HG03439 (cell line): ENCODE measurements around the gene DCAF11.
"Not testable (repeated sequence)": the region's sequence is repeated elsewhere in the genome, so short reads cannot be mapped to it uniquely, and the experiment has no call there.

Experiments
- ATAC-seq: cut with Tn5 transposase; IDR thresholded peaks from one replicate; pipeline ENCODE4 v1.9.1; 2021; ENCODE audit warnings: mild to moderate bottlenecking, moderate library complexity; ENCODE audit not compliant: unreplicated experiment

The DCAF11 gene

GRCh38 chr14:24095271-24096068, 19.1 kb upstream of the DCAF11 start:
- peak; percentile 61 for ATAC-seq

- no peak for ATAC-seq
Observed at GRCh38 chr14:24096545-24097181, 17.9 kb upstream of the DCAF11 start.

- no peak for ATAC-seq
Observed at GRCh38 chr14:24098229-24098926, 16.2 kb upstream of the DCAF11 start.

- ATAC-seq = no peak
Observed at GRCh38 chr14:24098927-24099813, 15.4 kb upstream of the DCAF11 start.

GRCh38 chr14:24100197-24100981, 14.2 kb upstream of the DCAF11 start:
- no peak for ATAC-seq

GRCh38 chr14:24100982-24101494, 13.5 kb upstream of the DCAF11 start:
- no peak for ATAC-seq

GRCh38 chr14:24102357-24103048, 12.1 kb upstream of the DCAF11 start:
- ATAC-seq = no peak

GRCh38 chr14:24103451-24103850, 11.1 kb upstream of the DCAF11 start:
- ATAC-seq = no peak

- ATAC-seq = not testable (repeated sequence)
Observed at GRCh38 chr14:24105609-24106239, 8.9 kb upstream of the DCAF11 start.

GRCh38 chr14:24106672-24107271, 7.8 kb upstream of the DCAF11 start:
- ATAC-seq = no peak

- no peak for ATAC-seq
Observed at GRCh38 chr14:24108336-24108874, 6.2 kb upstream of the DCAF11 start.

- no peak for ATAC-seq
Observed at GRCh38 chr14:24110060-24110459, 4.5 kb upstream of the DCAF11 start.

GRCh38 chr14:24110523-24110922, 4.1 kb upstream of the DCAF11 start:
- no peak for ATAC-seq

GRCh38 chr14:24113379-24113800, 1.2 kb upstream of the DCAF11 start:
- no peak for ATAC-seq

GRCh38 chr14:24113801-24114531, 611 bp upstream of the DCAF11 start:
- ATAC-seq = peak; percentile 33

- ATAC-seq = no peak
Observed at GRCh38 chr14:24115422-24116127, 998 bp downstream of the DCAF11 start.
